Thymus (tissue), 11 donors: ENCODE data around the gene ARRB2. TPM values are rescaled to one million over a fixed set of nuclear protein-coding genes. Genes with fewer than 3 reads are reported as not detected.

Source experiments
- DNase-seq, 9 donors: peaks; one replicate each; pipeline ENCODE4 v3.0.0-alpha.2; 2013; ENCODE audit warnings: low spot score in 9 of 9, low read depth in 6 of 9, missing footprints in 1 of 9
- H3K27ac ChIP-seq, 2 donors: one replicate each; pipeline ENCODE4 v1.5.1; 2013; ENCODE audit warnings: control low read depth in 1 of 2, low read depth in 1 of 2, low read length in 1 of 2, mild to moderate bottlenecking in 1 of 2, moderate library complexity in 1 of 2
- H3K27me3 ChIP-seq, 2 donors: one replicate each; pipeline ENCODE4 v1.5.1; 2013; ENCODE audit warnings: low read length in 1 of 2; ENCODE audit not compliant: control insufficient read depth in 2 of 2, insufficient read depth in 1 of 2
- H3K36me3 ChIP-seq, 2 donors: one replicate each; pipeline ENCODE4 v1.5.1; 2013; ENCODE audit warnings: low read length in 1 of 2, mild to moderate bottlenecking in 1 of 2, moderate library complexity in 1 of 2; ENCODE audit not compliant: control insufficient read depth in 2 of 2, insufficient read depth in 2 of 2
- H3K4me1 ChIP-seq, 2 donors: one replicate each; pipeline ENCODE4 v1.5.1; 2013; ENCODE audit warnings: low read length in 2 of 2; ENCODE audit not compliant: control insufficient read depth in 2 of 2, insufficient read depth in 2 of 2
- H3K4me3 ChIP-seq, 2 donors: one replicate each; pipeline ENCODE4 v1.5.1; 2013; ENCODE audit warnings: low read length in 2 of 2, control low read depth in 1 of 2, mild to moderate bottlenecking in 1 of 2
- H3K9me3 ChIP-seq, 2 donors: one replicate each; pipeline ENCODE4 v1.5.1; 2013; ENCODE audit warnings: low read length in 1 of 2, mild to moderate bottlenecking in 1 of 2; ENCODE audit not compliant: control insufficient read depth in 2 of 2, insufficient read depth in 1 of 2
- WGBS: extraction: QIAGEN DNeasy Blood & Tissue Kit; methylation state at CpG from one replicate; pipeline ENCODE4 v1.1.7; 2013; 5-methylcytosine and 5-hydroxymethylcytosine counted together
- polyA plus RNA-seq: library from polyadenylated mRNA; stranded (reverse); fragments of 200-250 nt; gene quantifications from one replicate; pipeline ENCODE4 v1.2.3, GENCODE V29; 2013
- total RNA-seq: library from RNA; stranded (reverse); fragments of 120-200 nt; gene quantifications from one replicate; pipeline ENCODE4 v1.2.4, GENCODE V29; 2013
- donor health status: healthy.

ARRB2 gene
- total and polyA plus RNA-seq, 2 donors, result 60.2 to 91.2 TPM

GRCh38 chr17:4717791-4718190, 7.4 kb downstream of the ARRB2 start:
- H3K4me3 ChIP-seq, result no peak overlapping the region
- DNase-seq, result no peak
- peaks cover 13 to 29% of the 10 kb centered on the region in 2 donors for H3K4me1 ChIP-seq
- no peaks in the 10 kb centered on the region for H3K9me3 ChIP-seq
- H3K27me3 ChIP-seq, result no peaks in the 10 kb centered on the region
- WGBS, result 95% methylated on average over 17 of the region's 17 CpGs
- H3K27ac ChIP-seq, result no peak overlapping the region
- peaks cover 47 to 55% of the 10 kb centered on the region in 2 donors for H3K36me3 ChIP-seq

- Histone ChIP-seq H3K9me3 (no peaks in the 10 kb centered on the region), H3K27ac (no peak overlapping the region), H3K36me3 (peaks cover 47 to 55% of the 10 kb centered on the region in 2 donors), H3K4me1 (peaks cover 13 to 29% of the 10 kb centered on the region in 2 donors), H3K4me3 (no peak overlapping the region), H3K27me3 (no peaks in the 10 kb centered on the region)
- DNase-seq, result no peak
- WGBS, result 98% methylated on average over 13 of the region's 13 CpGs
Measured at GRCh38 chr17:4718276-4718675, 7.8 kb downstream of the ARRB2 start.

- no peak overlapping the region for H3K27ac ChIP-seq
- DNase-seq, result no peak
- H3K36me3 ChIP-seq, result peaks cover 47 to 55% of the 10 kb centered on the region in 2 donors
- 93% methylated on average over 10 of the region's 10 CpGs for WGBS
- peaks cover 11 to 24% of the 10 kb centered on the region in 2 donors for H3K4me1 ChIP-seq
- no peaks in the 10 kb centered on the region for H3K9me3 ChIP-seq
- H3K4me3 ChIP-seq, result no peak overlapping the region
- no peaks in the 10 kb centered on the region for H3K27me3 ChIP-seq
Measured at GRCh38 chr17:4719146-4719545, 8.7 kb downstream of the ARRB2 start.

GRCh38 chr17:4719684-4720221, 9.3 kb downstream of the ARRB2 start:
- Histone ChIP-seq H3K4me1 (peaks cover 6 to 20% of the 10 kb centered on the region in 2 donors), H3K36me3 (peaks cover 47 to 55% of the 10 kb centered on the region in 2 donors), H3K4me3 (no peak overlapping the region), H3K27me3 (no peaks in the 10 kb centered on the region), H3K9me3 (no peaks in the 10 kb centered on the region), H3K27ac (no peak overlapping the region)
- WGBS, result 96% methylated on average over 15 of the region's 15 CpGs
- no peak for DNase-seq

GRCh38 chr17:4720787-4721186, 10.4 kb downstream of the ARRB2 start:
- no peak overlapping the region for H3K27ac ChIP-seq
- H3K4me3 ChIP-seq, result no peak overlapping the region
- peaks cover 46 to 55% of the 10 kb centered on the region in 2 donors for H3K36me3 ChIP-seq
- no peak for DNase-seq
- H3K9me3 ChIP-seq, result no peaks in the 10 kb centered on the region
- H3K4me1 ChIP-seq, result peaks cover 0 to 10% of the 10 kb centered on the region in 2 donors
- no peaks in the 10 kb centered on the region for H3K27me3 ChIP-seq
- WGBS, result 97% methylated on average over 7 of the region's 7 CpGs

- no peak for DNase-seq
- H3K9me3 ChIP-seq, result no peaks in the 10 kb centered on the region
- WGBS, result 88% methylated on average over 20 of the region's 20 CpGs
- H3K36me3 ChIP-seq, result peaks cover 39 to 49% of the 10 kb centered on the region in 2 donors
- no peak overlapping the region for H3K4me3 ChIP-seq
- H3K27ac ChIP-seq, result no peak overlapping the region
- no peaks in the 10 kb centered on the region for H3K27me3 ChIP-seq
- peaks cover 0 to 6% of the 10 kb centered on the region in 2 donors for H3K4me1 ChIP-seq
Measured at GRCh38 chr17:4721203-4722135, 11.0 kb downstream of the ARRB2 start.

GRCh38 chr17:4722678-4723240, 12.3 kb downstream of the ARRB2 start:
- H3K4me3 ChIP-seq, result no peak overlapping the region
- no peaks in the 10 kb centered on the region for H3K27me3 ChIP-seq
- H3K4me1 ChIP-seq, result no peaks in the 10 kb centered on the region
- H3K9me3 ChIP-seq, result no peaks in the 10 kb centered on the region
- WGBS, result 96% methylated on average over 16 of the region's 16 CpGs
- no peak for DNase-seq
- H3K27ac ChIP-seq, result no peak overlapping the region
- H3K36me3 ChIP-seq, result peaks cover 27 to 36% of the 10 kb centered on the region in 2 donors

GRCh38 chr17:4724650-4725049, 14.2 kb downstream of the ARRB2 start:
- WGBS, result 96% methylated on average over 5 of the region's 5 CpGs
- no peak overlapping the region for H3K4me3 ChIP-seq
- no peaks in the 10 kb centered on the region for H3K4me1 ChIP-seq
- H3K27me3 ChIP-seq, result peaks cover 0 to 2% of the 10 kb centered on the region in 2 donors
- H3K27ac ChIP-seq, result no peak overlapping the region
- H3K36me3 ChIP-seq, result peaks cover 9 to 20% of the 10 kb centered on the region in 2 donors
- no peaks in the 10 kb centered on the region for H3K9me3 ChIP-seq
- DNase-seq, result no peak
